ENCODE measurements around the gene OR7C1.
"Not testable (repeated sequence)": the region's sequence is repeated elsewhere in the genome, so short reads cannot be mapped to it uniquely, and the experiment has no call there.

DNA sequence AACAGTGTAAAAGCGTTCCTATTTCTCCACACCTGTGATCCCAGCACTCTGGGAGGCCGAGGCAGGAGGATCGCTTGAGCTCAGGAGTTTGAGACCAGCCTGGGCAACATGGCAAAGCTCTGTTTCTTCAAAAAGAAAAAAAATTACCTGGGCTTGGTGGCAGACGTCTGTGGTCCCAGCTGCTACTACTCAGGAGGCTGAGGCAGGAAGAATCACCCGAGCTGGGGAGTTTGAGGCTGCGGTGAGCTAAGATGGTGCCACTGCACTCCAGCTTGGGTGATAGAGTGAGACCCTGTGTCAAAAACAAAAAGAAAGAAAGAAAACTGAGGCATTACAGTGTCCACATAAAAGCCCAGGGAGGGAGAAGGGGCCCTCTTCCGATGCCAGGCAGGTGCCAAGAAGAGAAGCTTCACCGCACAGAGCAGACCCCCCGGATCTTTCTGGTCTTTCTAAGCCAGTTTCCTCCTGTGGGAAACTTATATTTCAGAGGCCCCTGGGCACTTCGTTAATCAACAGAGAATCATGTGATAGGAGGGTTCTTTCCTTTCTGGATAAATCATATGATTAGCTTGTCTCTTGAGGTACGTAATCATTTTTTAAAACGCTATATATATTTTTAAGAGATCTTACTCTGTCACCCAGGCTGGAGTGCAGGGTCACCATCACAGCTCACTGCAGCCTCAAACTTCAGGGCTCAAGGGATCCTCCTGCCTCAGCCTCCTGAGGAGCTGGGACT, 56.7 kb downstream of the OR7C1 start, which contains the start of gene ADGRE2:
- TF ChIP-seq, protein P1, sequence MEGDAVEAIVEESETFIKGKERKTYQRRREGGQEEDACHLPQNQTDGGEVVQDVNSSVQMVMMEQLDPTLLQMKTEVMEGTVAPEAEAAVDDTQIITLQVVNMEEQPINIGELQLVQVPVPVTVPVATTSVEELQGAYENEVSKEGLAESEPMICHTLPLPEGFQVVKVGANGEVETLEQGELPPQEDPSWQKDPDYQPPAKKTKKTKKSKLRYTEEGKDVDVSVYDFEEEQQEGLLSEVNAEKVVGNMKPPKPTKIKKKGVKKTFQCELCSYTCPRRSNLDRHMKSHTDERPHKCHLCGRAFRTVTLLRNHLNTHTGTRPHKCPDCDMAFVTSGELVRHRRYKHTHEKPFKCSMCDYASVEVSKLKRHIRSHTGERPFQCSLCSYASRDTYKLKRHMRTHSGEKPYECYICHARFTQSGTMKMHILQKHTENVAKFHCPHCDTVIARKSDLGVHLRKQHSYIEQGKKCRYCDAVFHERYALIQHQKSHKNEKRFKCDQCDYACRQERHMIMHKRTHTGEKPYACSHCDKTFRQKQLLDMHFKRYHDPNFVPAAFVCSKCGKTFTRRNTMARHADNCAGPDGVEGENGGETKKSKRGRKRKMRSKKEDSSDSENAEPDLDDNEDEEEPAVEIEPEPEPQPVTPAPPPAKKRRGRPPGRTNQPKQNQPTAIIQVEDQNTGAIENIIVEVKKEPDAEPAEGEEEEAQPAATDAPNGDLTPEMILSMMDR (IDR thresholded peaks at IDR 0.05; ENCODE audit: low read length): not testable (repeated sequence)
- not testable (repeated sequence) for TF ChIP-seq EZH2 (IDR thresholded peaks at IDR 0.05; ENCODE audit: borderline replicate concordance, low read length)

All from OCI-LY1 (cell line).